Measurements from ENCODE around the gene CMYA5. TPM values are rescaled to one million over a fixed set of nuclear protein-coding genes. Genes with fewer than 3 reads are reported as not detected.

CMYA5 gene
- total and polyA plus RNA-seq, 4 donors: 1.3 to 2.9 (median 2.0) TPM

DNA sequence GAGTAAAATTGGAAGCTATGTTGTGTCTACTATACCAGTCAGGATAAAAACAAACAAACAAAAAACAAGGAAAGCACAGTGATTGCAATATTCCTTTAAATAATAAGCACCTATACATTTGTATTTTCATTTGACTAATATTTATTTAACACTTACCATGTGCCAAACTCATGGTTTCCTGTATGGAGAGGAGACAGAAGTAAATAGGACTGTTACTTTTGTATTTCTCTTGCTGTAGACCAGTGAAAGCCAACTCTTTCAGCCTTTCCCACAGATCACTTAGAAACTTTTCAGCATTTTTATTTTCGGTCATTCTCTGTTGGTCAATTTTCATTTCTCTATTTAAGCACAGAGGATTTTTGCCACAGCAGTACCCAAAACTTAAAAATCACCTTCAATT, 4.5 kb downstream of the CMYA5 start:
- 95% methylated on average over 1 of the region's 1 CpG for WGBS
- Histone ChIP-seq H3K36me3 (ENCODE audit: control insufficient read depth in 4 of 4, insufficient read depth in 3 of 4, low read depth in 1 of 4, low read length in 3 of 4) (no peaks in the 10 kb centered on the region), H3K27me3 (ENCODE audit: control insufficient read depth in 4 of 4, insufficient read depth in 4 of 4, low read length in 3 of 4) (no peaks in the 10 kb centered on the region), H3K9me3 (ENCODE audit: control insufficient read depth in 4 of 4, low read length in 3 of 4) (no peaks in the 10 kb centered on the region), H3K9ac (ENCODE audit: low read depth in 1 of 2, low read length in 2 of 2) (no peak overlapping the region), H3K4me3 (ENCODE audit: low read depth in 1 of 3, low read length in 3 of 3) (no peak overlapping the region), H3K27ac (ENCODE audit: low read depth in 1 of 2, low read length in 2 of 2) (no peak overlapping the region), H3K4me1 (ENCODE audit: control insufficient read depth in 4 of 4, insufficient read depth in 4 of 4, low read length in 3 of 4) (peaks cover 0 to 7% (median 5%) of the 10 kb centered on the region in 4 donors)
- DNase-seq (ENCODE audit: low spot score): no peak
- TF ChIP-seq HNF4A (conservative IDR thresholded peaks at IDR 0.05): no peak
- TF ChIP-seq, protein P1, sequence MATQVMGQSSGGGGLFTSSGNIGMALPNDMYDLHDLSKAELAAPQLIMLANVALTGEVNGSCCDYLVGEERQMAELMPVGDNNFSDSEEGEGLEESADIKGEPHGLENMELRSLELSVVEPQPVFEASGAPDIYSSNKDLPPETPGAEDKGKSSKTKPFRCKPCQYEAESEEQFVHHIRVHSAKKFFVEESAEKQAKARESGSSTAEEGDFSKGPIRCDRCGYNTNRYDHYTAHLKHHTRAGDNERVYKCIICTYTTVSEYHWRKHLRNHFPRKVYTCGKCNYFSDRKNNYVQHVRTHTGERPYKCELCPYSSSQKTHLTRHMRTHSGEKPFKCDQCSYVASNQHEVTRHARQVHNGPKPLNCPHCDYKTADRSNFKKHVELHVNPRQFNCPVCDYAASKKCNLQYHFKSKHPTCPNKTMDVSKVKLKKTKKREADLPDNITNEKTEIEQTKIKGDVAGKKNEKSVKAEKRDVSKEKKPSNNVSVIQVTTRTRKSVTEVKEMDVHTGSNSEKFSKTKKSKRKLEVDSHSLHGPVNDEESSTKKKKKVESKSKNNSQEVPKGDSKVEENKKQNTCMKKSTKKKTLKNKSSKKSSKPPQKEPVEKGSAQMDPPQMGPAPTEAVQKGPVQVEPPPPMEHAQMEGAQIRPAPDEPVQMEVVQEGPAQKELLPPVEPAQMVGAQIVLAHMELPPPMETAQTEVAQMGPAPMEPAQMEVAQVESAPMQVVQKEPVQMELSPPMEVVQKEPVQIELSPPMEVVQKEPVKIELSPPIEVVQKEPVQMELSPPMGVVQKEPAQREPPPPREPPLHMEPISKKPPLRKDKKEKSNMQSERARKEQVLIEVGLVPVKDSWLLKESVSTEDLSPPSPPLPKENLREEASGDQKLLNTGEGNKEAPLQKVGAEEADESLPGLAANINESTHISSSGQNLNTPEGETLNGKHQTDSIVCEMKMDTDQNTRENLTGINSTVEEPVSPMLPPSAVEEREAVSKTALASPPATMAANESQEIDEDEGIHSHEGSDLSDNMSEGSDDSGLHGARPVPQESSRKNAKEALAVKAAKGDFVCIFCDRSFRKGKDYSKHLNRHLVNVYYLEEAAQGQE (IDR thresholded peaks at IDR 0.05): no peak
- TF ChIP-seq EGR1 (IDR thresholded peaks at IDR 0.05; ENCODE audit: low read depth in 2 of 2): no peak
- no peak for TF ChIP-seq FOXA2 (IDR thresholded peaks at IDR 0.05)
- TF ChIP-seq RXRA (IDR thresholded peaks at IDR 0.05): no peak
- TF ChIP-seq TAF1 (conservative IDR thresholded peaks at IDR 0.05): no peak
- no peak for TF ChIP-seq RAD21 (IDR thresholded peaks at IDR 0.05)
- TF ChIP-seq, protein P2, sequence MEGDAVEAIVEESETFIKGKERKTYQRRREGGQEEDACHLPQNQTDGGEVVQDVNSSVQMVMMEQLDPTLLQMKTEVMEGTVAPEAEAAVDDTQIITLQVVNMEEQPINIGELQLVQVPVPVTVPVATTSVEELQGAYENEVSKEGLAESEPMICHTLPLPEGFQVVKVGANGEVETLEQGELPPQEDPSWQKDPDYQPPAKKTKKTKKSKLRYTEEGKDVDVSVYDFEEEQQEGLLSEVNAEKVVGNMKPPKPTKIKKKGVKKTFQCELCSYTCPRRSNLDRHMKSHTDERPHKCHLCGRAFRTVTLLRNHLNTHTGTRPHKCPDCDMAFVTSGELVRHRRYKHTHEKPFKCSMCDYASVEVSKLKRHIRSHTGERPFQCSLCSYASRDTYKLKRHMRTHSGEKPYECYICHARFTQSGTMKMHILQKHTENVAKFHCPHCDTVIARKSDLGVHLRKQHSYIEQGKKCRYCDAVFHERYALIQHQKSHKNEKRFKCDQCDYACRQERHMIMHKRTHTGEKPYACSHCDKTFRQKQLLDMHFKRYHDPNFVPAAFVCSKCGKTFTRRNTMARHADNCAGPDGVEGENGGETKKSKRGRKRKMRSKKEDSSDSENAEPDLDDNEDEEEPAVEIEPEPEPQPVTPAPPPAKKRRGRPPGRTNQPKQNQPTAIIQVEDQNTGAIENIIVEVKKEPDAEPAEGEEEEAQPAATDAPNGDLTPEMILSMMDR (IDR thresholded peaks at IDR 0.05; ENCODE audit: low read depth, low read length, missing input control): no peak
- no peak for TF ChIP-seq GABPA (IDR thresholded peaks at IDR 0.05 in 1 of 2, conservative IDR thresholded peaks at IDR 0.05 in 1 of 2)
- TF ChIP-seq FOXA1 (IDR thresholded peaks at IDR 0.05): no peak
- TF ChIP-seq, protein P3, sequence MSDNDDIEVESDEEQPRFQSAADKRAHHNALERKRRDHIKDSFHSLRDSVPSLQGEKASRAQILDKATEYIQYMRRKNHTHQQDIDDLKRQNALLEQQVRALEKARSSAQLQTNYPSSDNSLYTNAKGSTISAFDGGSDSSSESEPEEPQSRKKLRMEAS (IDR thresholded peaks at IDR 0.05): no peak

DNA sequence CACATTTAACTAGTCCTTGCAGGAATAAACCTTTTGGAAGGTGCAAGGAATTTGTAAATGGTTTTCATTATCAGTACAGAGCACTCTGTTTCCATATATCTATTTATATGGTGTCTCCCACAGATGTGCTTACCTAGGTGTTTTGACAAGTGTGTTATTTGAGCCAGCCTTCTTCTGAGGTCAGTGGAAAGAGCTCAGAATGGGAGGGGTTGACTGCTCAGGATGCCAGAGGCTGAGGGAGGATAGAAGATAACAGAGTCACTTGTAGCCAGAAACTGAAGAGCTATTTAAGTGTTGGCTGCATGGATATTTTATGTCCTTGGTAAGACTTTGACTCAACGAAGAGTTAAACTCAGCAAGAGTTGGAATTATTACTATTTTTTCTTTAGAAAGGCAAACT, 5.0 kb downstream of the CMYA5 start:
- DNase-seq (ENCODE audit: low spot score): no peak
- H3K9ac ChIP-seq (ENCODE audit: low read depth in 1 of 2, low read length in 2 of 2): no peak overlapping the region
- H3K9me3 ChIP-seq (ENCODE audit: control insufficient read depth in 4 of 4, low read length in 3 of 4): no peaks in the 10 kb centered on the region
- H3K27me3 ChIP-seq (ENCODE audit: control insufficient read depth in 4 of 4, insufficient read depth in 4 of 4, low read length in 3 of 4): no peaks in the 10 kb centered on the region
- no peak for TF ChIP-seq SP1 (IDR thresholded peaks at IDR 0.05)
- no peak for TF ChIP-seq HNF4G (IDR thresholded peaks at IDR 0.05)
- no peak for TF ChIP-seq FOXA1 (IDR thresholded peaks at IDR 0.05)
- no peak for TF ChIP-seq YY1 (IDR thresholded peaks at IDR 0.05)
- no peak overlapping the region for H3K4me3 ChIP-seq (ENCODE audit: low read depth in 1 of 3, low read length in 3 of 3)
- H3K27ac ChIP-seq (ENCODE audit: low read depth in 1 of 2, low read length in 2 of 2): no peak overlapping the region
- WGBS: 78% methylated on average over 1 of the region's 1 CpG
- no peaks in the 10 kb centered on the region for H3K36me3 ChIP-seq (ENCODE audit: control insufficient read depth in 4 of 4, insufficient read depth in 3 of 4, low read depth in 1 of 4, low read length in 3 of 4)
- peaks cover 0 to 5% (median 3%) of the 10 kb centered on the region in 4 donors for H3K4me1 ChIP-seq (ENCODE audit: control insufficient read depth in 4 of 4, insufficient read depth in 4 of 4, low read length in 3 of 4)

DNA sequence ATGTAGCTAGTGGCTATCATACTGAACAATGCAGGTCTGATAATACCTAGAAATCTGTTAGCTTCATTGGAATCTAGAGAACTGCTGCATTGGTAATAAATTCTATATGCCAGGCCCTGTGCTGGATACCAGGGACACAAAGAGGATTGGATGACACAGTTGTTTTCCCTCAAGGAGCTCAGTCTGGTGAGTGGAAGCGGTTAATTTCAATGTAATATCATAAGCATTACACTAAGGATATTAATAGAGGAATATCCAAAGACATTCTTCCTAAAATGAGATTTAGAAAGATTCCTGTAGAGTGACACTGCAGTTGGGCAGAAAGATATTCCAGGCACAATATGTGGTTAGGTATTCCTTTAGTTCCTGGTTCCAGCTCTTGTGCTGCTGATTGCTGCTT, 5.9 kb downstream of the CMYA5 start:
- Histone ChIP-seq H3K27ac (ENCODE audit: low read depth in 1 of 2, low read length in 2 of 2) (no peak overlapping the region), H3K4me1 (ENCODE audit: control insufficient read depth in 4 of 4, insufficient read depth in 4 of 4, low read length in 3 of 4) (no peaks in the 10 kb centered on the region), H3K36me3 (ENCODE audit: control insufficient read depth in 4 of 4, insufficient read depth in 3 of 4, low read depth in 1 of 4, low read length in 3 of 4) (no peaks in the 10 kb centered on the region), H3K27me3 (ENCODE audit: control insufficient read depth in 4 of 4, insufficient read depth in 4 of 4, low read length in 3 of 4) (no peaks in the 10 kb centered on the region), H3K9me3 (ENCODE audit: control insufficient read depth in 4 of 4, low read length in 3 of 4) (no peaks in the 10 kb centered on the region), H3K4me3 (ENCODE audit: low read depth in 1 of 3, low read length in 3 of 3) (no peak overlapping the region), H3K9ac (ENCODE audit: low read depth in 1 of 2, low read length in 2 of 2) (no peak overlapping the region)
- DNase-seq (ENCODE audit: low spot score): no peak
- 100% methylated on average over 1 of the region's 1 CpG for WGBS
- TF ChIP-seq, protein P2 (IDR thresholded peaks at IDR 0.05; ENCODE audit: low read depth, low read length, missing input control): no peak
- TF ChIP-seq, protein P1 (IDR thresholded peaks at IDR 0.05): no peak
- TF ChIP-seq NR2F2 (IDR thresholded peaks at IDR 0.05) (no peak), TAF1 (conservative IDR thresholded peaks at IDR 0.05) (no peak), FOXA1 (IDR thresholded peaks at IDR 0.05) (no peak), HNF4G (IDR thresholded peaks at IDR 0.05) (no peak), HNF4A (conservative IDR thresholded peaks at IDR 0.05) (no peak)
- TF ChIP-seq, protein P4, sequence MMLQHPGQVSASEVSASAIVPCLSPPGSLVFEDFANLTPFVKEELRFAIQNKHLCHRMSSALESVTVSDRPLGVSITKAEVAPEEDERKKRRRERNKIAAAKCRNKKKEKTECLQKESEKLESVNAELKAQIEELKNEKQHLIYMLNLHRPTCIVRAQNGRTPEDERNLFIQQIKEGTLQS (IDR thresholded peaks at IDR 0.05): no peak
